HepG2 (cell line): ENCODE data around the gene ADAMTS2.

Experiments
- EZH2 ChIP-seq: conservative IDR thresholded peaks from 2 replicates; pipeline ENCODE4 v1.6.1; 2012; ENCODE audit warnings: mild to moderate bottlenecking, low read depth, low read length, moderate library complexity
- JUN ChIP-seq: sonication (generic); formaldehyde crosslinking; IDR thresholded peaks from 2 replicates; pipeline ENCODE4 v1.4.0; 2020; ENCODE audit warnings: mild to moderate bottlenecking, missing genetic modification reagents
- PHF20 ChIP-seq: sonication (generic); formaldehyde crosslinking; IDR thresholded peaks from 2 replicates; pipeline ENCODE4 v1.5.0; 2020; ENCODE audit warnings: mild to moderate bottlenecking, missing genetic modification reagents
- ZBTB7A ChIP-seq: sonication (generic); formaldehyde crosslinking; IDR thresholded peaks from 2 replicates; pipeline ENCODE4 v1.8.0; 2022; ENCODE audit warnings: mild to moderate bottlenecking, missing genetic modification reagents
- ZNF276 ChIP-seq: sonication (generic); formaldehyde crosslinking; IDR thresholded peaks from 2 replicates; pipeline ENCODE4 v1.4.0; 2020; ENCODE audit warnings: mild to moderate bottlenecking, low read depth, missing genetic modification reagents
- ZNF792 ChIP-seq: IDR thresholded peaks from 2 replicates; pipeline ENCODE4 v1.6.1; 2016
- TF ChIP-seq, protein P1 (sequence below): sonication (generic); formaldehyde crosslinking; IDR thresholded peaks from 2 replicates; pipeline ENCODE4 v1.5.0; 2020; ENCODE audit warnings: mild to moderate bottlenecking, missing genetic modification reagents, moderate library complexity
- TF ChIP-seq, protein P2 (sequence below): sonication (generic); formaldehyde crosslinking; IDR thresholded peaks from 2 replicates; pipeline ENCODE4 v1.9.0; 2021; ENCODE audit warnings: missing genetic modification reagents, mild to moderate bottlenecking, borderline replicate concordance

GRCh38 chr5:179371121-179371510 lies 25.9 kb upstream of the ADAMTS2 start:
- TF ChIP-seq JUN (CRISPR knock-in tag), result no peak
- no peak for TF ChIP-seq ZNF276 (CRISPR knock-in tag)
- no peak for TF ChIP-seq EZH2
- no peak for TF ChIP-seq PHF20
- TF ChIP-seq, protein P1, sequence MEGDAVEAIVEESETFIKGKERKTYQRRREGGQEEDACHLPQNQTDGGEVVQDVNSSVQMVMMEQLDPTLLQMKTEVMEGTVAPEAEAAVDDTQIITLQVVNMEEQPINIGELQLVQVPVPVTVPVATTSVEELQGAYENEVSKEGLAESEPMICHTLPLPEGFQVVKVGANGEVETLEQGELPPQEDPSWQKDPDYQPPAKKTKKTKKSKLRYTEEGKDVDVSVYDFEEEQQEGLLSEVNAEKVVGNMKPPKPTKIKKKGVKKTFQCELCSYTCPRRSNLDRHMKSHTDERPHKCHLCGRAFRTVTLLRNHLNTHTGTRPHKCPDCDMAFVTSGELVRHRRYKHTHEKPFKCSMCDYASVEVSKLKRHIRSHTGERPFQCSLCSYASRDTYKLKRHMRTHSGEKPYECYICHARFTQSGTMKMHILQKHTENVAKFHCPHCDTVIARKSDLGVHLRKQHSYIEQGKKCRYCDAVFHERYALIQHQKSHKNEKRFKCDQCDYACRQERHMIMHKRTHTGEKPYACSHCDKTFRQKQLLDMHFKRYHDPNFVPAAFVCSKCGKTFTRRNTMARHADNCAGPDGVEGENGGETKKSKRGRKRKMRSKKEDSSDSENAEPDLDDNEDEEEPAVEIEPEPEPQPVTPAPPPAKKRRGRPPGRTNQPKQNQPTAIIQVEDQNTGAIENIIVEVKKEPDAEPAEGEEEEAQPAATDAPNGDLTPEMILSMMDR (CRISPR knock-in tag), result no peak
- TF ChIP-seq, protein P2, sequence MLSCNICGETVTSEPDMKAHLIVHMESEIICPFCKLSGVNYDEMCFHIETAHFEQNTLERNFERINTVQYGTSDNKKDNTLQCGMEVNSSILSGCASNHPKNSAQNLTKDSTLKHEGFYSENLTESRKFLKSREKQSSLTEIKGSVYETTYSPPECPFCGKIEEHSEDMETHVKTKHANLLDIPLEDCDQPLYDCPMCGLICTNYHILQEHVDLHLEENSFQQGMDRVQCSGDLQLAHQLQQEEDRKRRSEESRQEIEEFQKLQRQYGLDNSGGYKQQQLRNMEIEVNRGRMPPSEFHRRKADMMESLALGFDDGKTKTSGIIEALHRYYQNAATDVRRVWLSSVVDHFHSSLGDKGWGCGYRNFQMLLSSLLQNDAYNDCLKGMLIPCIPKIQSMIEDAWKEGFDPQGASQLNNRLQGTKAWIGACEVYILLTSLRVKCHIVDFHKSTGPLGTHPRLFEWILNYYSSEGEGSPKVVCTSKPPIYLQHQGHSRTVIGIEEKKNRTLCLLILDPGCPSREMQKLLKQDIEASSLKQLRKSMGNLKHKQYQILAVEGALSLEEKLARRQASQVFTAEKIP (CRISPR knock-in tag), result no peak
- no peak for TF ChIP-seq ZNF792
- TF ChIP-seq ZBTB7A (CRISPR knock-in tag), result no peak
